ENCODE measurements around the gene CMTM6.
"Not testable (repeated sequence)": the region's sequence is repeated elsewhere in the genome, so short reads cannot be mapped to it uniquely, and the experiment has no call there.

Gene CMTM6

DNA sequence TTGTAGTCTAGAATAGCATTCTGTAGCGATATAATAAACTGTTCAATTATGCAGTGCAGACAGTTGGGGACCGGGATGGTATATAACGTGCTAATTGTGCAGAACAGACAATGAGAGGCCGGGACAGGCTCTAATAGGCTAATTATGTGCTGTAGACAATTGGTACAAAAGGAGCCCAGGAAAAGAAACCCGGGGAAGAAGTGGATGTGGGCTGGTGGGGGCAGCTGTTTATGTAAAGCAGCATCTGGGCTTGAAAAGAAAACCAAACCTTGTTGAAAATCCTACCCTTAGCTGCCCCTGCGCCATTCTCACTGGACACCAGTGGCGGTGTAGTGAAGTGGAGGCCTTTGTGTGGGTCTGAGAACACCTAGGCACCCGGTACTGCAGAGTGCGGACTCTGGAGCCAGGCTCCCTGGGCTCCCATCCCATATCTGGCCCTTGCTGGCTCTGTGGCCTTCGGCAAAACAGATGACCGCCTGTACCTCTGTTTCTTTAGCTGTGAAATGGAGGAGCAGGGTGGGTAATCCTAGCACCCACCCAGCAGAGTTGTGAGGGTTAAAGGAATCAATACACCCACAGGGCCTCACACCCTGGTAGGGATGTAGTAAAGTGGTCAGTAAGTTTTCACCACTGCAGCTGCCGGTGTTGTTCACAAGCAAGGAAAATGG is 51.5 kb downstream of the CMTM6 start:
- intact Hi-C loops (cut with DNase I): no loop called here
- peak in 1 of 10 donors; percentile 67 for DNase-seq

DNA sequence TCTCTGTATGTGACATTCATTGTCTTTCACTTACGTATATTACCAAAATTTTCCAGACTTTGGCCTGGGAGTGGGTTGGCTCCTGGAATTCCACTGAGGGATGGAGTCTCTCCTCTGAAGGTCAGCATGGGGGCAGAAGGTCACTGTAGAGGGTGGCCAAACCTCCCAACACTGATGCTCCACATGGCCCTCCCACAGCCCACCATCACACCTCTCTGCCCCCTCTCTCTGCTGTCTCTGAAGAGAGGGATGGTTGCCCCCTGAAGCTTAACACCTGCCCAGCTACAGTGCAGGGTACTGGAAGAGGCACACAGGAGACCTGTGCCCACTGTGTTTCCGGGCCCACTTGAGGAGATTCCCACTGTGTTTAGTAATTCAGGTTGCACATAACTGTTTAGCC is 52.2 kb downstream of the CMTM6 start:
- peak in 1 of 10 donors; percentile 24 for DNase-seq
- intact Hi-C loops (cut with DNase I): no loop called here

DNA sequence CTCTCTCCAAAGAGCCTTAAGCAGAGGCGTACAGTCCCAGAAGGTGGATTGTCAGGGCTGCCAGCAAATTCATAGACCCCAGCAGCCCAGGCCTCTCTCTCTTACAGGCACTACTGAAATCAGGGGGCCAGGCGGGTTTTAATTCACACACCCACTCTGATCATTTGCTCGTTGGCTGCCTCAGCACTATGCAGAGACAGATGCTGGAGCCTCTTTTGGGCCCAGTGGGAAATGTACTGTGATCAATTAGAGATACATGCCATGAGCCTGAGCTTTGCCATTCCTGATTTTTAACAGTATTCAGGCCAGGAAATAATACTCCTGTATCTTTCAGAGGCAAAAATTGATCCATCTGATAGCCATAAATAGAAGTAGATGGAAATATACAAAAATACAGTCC is 53.0 kb downstream of the CMTM6 start:
- no peak for DNase-seq

DNA sequence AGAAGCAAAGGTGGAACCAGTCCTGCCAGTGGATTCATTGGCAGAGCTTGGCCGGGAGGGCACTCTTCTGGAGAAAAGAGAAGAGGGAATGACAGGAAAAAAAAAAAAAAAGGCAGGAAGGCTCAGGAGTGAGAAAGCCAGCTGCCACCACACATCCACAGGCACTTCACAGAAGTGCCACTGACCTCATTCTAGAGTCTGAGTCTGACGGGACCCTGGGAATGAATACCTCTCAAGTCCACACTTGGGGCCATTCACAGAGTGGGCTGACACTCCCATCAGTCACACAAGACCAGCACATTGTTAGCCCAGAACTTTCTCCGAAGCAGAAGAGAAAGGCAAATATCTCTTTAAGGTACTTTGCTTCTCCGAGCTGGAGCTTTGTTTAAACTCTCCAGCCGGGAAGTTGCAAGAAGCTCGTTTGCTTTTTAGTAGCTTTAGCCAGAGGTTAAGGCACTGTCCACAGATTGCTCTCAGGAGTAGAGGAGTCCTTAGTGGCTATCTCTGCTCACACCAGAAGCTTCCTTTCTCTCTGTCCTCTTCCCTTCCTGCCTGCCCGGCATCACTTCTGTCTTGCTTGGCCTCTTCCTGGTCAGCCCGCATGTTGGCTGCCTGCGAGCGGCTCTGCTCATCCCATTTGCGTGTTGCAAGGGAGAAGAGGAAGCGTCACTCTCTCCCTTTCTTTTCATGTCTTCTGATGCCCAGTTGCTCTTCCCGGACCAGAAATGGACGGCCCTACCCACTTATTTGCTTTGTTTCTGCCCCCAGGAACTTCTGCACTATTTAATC is 53.8 kb downstream of the CMTM6 start:
- intact Hi-C loops (cut with DNase I): no loop called here
- DNase-seq: no peak

More for the DNA sequence above, 53.0 kb downstream of the CMTM6 start:
- intact Hi-C loops (cut with DNase I): no loop called here

DNA sequence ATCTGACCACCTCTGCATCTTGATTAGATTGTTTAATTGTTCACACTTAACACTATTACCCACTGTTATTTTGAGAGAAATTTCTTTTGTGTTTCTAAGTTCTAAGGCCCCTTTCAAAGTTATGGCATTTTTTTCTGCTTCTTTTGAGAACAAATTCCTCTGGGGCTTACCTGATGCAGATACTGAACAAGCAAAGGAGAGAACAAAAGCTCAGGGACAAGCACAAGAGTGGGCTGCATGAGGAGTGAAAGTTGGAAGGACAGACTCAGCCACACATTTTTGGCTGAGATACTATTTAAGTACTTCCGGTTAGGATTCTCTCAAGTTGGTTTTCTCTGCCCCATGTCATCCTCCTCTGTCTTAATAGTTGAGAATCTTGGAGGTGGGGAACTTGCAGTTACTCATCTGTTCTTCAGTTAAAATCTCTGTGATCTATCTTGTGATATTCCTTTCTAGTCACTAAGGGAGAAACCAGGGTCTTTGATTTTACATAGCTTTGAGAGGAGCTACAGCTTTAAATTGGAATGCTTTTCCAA is 54.7 kb downstream of the CMTM6 start:
- DNase-seq: no peak
- intact Hi-C loops (cut with DNase I): no loop called here

DNA sequence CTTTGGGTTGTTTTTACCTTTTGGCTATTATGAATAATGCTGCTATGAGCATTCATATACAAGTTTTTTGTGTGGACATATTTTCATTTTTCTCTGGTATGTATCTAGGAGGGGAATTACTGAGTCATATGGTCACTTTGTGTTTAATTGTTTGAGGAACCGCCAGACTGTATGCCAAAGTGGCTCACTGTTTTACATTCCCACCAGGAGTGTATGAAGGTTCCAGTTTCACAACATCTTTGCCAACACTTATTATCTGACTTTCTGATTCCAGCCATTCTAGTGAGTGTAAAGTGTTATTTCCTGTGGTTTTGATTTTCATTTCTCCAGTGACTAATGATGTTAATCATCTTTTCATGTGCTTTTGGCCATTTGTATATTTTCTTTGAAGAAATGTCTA is 59.2 kb downstream of the CMTM6 start:
- DNase-seq: no peak
- intact Hi-C loops (cut with DNase I): no loop called here

DNA sequence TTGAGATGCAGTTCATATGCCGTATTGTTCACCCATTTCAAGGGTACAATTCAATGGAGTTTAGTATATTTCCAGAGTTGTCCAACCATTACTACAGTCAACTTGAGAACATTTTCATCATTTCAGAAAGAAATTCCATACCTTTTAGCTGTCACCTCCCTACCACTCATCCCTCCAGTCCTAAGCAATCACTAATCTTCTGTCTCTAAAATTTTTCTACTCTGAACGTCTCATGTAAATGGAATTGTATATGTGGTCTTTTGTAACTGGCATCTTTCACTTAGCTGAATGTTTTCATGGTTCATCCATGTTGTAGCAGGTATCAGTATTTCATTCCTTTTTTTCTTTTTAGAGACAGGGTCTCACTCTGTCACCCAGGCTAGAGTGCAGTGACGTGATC is 59.9 kb downstream of the CMTM6 start:
- intact Hi-C loops (cut with DNase I): no loop called here
- DNase-seq: no peak

DNA sequence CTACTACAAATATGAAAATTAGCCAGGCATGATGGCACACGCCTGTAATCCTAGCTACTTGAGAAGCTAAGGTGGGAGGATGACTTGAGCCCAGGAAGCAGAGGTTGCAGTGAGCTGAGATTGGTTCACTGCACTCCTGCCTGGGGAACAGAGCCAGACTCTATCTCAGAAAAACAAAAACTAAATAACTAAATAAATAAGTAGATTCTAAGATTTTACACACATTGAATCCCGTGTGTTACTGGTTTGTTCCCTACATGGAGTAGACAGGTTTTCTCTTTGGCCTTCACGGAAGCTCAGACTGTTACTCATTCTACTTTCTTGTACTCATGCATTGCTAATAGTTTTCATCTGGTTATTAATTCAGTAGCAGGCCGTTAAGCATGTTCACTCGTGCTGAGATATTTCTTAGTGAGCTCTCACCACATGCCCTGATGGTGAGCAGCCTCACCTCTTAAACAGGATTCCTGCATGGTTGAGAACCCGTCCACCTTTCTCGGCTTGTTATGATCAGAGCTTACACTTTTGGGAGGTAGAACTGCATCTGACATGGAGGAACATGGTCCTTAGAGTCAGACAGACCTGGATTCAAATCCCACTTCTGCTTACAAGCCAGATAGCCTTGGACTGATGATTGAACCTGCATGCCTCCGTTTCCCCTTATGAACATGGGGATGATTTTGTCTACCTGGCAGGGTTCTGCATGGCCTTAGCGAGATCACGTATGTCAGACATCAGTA is 61.9 kb downstream of the CMTM6 start:
- intact Hi-C loops (cut with DNase I): no loop called here
- DNase-seq: no peak

DNA sequence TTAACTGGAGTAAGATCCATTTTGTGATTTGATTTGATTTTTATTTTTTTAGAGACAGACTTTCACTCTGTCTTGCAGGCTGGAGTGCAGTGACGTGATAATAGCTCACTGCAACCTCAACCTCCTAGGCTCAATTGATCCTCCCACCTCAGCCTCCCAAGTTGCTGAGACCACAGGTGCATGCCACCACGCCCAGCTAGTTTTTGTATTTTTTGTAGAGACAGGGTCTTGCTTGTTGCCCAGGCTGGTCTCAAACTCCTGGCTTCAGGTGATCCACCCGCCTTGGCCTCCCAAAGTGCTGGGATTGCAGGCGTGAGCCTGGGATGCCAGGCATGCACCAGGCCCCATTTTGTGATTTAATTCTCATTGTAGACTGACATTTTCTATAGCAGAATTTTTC is 63.2 kb downstream of the CMTM6 start:
- peak in 1 of 10 donors; percentile 16 for DNase-seq
- intact Hi-C loops (cut with DNase I): not testable (repeated sequence)

DNA sequence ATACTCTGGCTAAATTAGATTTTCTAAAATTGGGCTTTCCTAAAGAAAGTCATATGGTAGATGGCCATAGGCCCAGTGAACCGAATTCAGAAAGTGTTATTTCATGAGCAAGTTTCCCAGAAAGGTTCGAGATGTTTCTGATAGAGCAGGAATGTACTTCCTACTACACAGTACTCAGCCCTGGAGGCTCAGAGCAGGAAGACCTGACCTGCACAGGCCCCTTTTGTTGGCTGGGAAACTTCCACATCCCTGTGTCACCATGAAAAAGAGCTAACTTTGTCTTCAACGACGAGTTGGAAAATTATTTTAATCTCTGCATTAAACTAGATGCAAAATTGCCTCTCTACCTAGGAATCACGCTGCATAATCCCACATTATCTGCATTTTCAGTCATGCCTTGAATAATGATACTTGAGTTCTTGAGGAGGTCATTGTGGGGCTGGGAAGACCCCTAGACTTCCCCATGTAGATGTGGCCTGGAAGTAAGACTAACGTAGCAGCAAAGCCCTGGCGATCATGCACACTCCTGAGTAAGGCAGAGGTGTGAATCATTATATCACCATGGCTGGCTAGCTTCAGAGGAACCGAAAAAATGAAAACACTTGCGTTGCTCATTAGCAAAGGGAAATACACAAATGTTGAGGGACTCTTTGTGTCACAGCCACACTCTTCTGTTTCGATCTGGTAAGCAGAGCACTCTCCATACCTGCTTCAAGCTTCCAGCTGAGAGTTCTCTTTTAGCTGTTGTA is 63.9 kb downstream of the CMTM6 start:
- DNase-seq: no peak
- intact Hi-C loops (cut with DNase I): no loop called here

DNA sequence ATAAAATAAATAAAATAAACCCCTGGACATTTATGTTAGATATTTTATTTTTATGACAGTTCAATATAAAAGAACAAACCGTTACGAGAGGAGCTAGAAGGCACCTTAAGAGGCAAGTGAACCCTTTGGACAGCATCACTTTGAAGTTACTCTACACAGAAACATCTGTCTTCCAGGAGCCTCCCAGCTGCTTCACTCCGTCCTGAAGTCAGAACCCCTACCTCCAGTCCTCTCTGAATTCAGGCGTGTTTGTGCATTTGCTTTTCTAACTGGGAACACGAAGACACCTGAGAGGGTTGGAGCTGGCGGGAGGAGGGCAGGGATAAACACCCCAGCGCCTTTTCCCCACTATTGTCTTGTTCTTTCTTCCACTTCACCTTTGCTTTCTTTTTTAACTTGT is 64.8 kb downstream of the CMTM6 start:
- intact Hi-C loops (cut with DNase I): no loop called here
- no peak for DNase-seq

DNA sequence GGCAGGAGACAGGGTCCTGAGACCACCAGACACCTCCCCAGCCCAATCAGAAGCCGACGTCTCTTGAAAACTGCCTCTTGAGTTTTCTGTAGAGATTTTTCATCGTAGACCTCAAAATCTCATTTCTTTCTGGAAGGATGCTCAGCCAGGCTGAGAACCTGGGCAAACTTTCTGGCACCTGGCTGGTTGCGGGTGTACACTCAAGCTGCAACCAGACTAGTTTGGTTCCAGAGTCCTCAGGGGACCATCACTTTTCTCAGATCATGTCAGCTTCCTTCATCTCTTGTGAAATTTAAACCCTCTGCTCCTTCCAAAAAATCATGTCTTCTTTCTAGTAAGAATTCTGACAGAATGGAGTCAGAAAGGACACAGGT is 65.8 kb downstream of the CMTM6 start:
- no peak for DNase-seq
- intact Hi-C loops (cut with DNase I): no loop called here

DNA sequence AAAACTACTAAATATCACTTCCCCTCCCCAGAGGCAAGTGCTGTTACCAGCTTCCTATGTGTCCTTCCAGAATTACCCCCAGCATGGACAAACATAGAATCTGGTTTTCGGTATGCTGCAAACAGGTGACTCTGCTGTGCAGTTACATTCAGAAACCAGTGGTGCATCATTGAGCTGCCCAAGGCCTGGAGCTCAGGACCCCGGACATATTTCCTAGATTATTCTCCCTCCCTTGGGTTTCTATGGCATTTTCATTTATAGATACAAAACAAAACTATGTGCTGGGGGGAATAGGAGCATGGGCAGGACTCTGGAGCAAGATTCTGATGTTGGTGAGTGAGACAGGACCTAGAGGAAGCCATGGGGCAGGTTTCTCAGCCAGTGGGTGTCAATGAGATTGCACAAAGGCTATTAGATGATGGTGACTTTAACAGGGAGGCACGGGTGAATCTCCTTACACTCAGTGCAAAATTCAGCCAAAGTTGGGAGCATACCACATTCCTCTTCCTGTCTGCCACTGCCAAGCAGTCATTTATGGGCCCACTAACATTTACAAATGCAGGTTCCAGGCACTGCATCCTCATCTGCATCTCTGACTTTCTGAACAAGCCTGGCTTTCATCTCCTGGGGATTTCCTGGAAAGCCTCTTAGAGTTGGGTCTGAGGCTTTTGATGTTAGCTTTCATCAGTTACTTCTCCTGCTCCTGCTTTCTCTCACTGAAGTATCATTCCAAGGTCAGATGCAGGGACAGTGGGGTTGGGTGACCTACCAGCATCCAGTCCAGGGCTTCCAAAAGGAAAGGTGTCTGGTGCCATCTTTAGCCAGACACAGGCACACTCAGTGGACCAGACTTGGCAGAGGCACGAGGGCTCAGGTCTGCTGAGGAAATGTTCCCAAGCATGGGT is 66.5 kb downstream of the CMTM6 start:
- no peak for DNase-seq
- intact Hi-C loops (cut with DNase I): no loop called here

DNA sequence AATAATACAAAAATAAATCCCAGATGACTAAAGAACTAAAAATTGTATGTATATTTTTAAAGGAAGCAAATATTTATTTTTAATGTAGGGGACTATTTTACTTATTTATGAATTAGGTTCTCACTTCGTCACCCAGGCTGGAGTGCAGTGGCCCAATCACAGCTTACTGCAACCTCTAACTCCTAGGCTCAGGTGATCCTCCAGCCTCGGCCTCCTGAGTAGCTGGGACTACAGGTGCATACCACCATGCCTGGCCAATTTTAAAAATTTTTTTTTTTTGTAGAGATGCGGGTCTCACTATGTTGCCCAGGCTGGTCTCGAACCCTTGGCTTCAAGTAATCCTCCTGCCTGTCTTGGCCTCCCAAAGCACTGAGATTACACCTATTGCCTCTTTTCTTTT is 68.4 kb downstream of the CMTM6 start:
- intact Hi-C loops (cut with DNase I): no loop called here
- DNase-seq: no peak

DNA sequence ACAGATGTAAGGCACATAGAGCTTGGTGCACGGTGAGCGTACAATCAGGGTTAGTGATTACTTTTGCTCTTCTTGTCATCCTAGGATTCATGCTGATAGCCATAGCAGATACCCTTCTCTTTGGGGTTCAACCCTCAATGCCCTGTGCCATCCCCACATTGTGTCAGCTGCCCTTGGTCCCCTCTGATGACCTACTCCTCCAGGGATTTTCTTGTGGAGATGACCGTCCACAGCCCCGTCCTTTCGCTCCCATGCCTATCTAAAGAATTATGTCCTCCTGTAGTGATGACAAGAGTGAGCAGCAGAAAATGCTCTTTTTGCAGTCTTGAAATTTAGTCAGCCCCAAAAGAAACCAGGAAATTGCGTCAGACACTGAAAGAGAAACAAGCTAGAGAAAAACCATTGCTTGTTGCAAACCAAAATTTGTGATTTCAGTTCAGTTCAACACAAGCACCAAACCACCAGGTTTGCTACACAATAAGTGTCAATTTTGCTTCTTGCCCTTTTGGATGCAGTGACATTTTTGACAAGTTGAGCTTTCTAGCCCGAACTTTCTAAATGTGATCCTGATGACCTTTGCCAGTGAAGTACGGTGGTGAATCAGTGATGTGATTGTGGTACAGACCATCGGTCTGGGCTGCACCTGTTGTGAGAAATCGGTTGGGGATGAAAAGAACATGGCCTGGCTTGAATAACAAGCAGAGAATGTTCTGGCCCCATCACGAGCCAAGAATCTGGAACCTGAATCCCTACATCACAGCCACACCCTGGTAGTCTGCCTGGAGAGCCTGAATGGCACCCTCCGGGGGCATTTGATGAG is 69.7 kb downstream of the CMTM6 start:
- DNase-seq: no peak

DNA sequence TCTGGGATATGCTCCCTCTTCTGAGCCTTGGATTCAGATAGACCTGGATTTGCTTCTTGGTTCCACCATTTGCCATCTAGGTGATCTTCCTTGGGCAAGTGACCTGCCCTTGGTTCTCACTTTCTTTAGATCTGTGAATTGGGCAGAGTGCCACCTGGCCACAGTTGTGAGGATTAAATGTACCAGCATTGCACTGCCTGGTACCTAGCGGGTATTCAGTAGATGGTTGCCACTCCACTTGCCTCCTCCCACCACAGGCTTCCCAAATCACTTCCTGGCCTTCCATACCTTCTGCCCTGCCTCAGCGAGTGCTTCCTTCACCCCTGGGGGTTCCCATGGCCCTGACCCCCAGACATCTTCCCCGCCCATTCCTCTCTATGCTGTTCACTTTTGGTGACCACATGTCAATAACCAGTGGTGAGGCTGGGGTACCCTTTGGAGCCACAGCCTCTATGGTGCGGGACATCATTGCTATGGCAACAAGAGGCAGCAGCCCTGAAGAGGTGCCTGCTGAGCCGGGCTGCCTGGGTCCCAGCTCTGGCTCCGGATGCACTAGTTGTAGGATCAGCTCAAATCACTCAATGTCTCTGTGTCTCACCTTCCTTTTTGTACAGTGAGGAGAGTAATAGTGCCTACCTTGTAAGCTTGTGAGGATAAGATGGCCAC is 70.5 kb downstream of the CMTM6 start:
- intact Hi-C loops (cut with DNase I): no loop called here
- no peak for DNase-seq

More for the DNA sequence above, 69.7 kb downstream of the CMTM6 start:
- intact Hi-C loops (cut with DNase I): no loop called here

DNA sequence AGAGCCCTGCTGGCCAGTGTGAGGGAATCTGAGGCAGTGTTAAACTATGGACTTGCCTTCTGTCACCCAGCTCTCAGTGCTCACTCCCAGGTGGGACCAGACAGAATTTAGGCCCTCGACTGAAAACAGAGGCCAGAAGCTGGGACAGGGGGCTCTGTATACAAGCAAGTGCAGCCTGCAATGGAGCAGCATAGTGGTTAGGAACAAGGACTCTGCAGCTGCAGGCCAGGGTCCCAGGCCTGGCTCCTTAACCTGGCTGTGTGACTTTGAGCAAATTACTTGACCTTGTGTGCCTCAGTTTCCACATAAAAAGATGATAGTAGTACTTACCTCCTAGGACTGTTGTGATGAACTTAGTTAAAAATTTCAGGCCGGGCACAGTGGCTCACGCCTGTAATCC is 71.2 kb downstream of the CMTM6 start:
- no peak for DNase-seq
- intact Hi-C loops (cut with DNase I): no loop called here

Data from posterior cingulate gyrus (tissue), 11 donors.